Upper lobe of left lung (tissue), 4 donors: ENCODE results near the gene MSI2.

Experiments used
- CTCF ChIP-seq, 6 experiments: fragments of 450-650 bp in 4 of 6; fragments of 200-600 bp in 2 of 6; sonication (generic) in 2 of 6; IDR thresholded peaks; one replicate each; pipeline ENCODE4 v1.5.1; 2016 to 2019; ENCODE audit warnings: antibody characterized with exemption in 6 of 6
- EP300 ChIP-seq, 4 donors: sonication (generic); formaldehyde crosslinking; IDR thresholded peaks; one replicate each; pipeline ENCODE4 v1.5.1; 2017; ENCODE audit warnings: antibody characterized with exemption in 4 of 4, control low read depth in 2 of 4
- POLR2A ChIP-seq, 4 donors: fragments of 450-650 bp; IDR thresholded peaks; one replicate each; pipeline ENCODE4 v1.5.1; 2016 to 2017; ENCODE audit warnings: antibody characterized with exemption in 4 of 4, mild to moderate bottlenecking in 2 of 4
- POLR2AphosphoS5 ChIP-seq, 2 donors: sonication (generic); formaldehyde crosslinking; IDR thresholded peaks; one replicate each; pipeline ENCODE4 v1.5.1; 2017; ENCODE audit warnings: antibody characterized with exemption in 2 of 2

- TF ChIP-seq CTCF (IDR thresholded peaks at IDR 0.05) (no peak), POLR2A (IDR thresholded peaks at IDR 0.05) (no peak), POLR2AphosphoS5 (IDR thresholded peaks at IDR 0.05) (no peak), EP300 (IDR thresholded peaks at IDR 0.05) (no peak)
Observed at GRCh38 chr17:57490111-57490845, 234.0 kb downstream of the MSI2 start.
